Neuronal stem cell (in vitro differentiated cells): Measurements from ENCODE around the gene TFAP2C.

ENCODE experiments used
- DNase-seq: peaks from one replicate; pipeline ENCODE4 v3.0.0-alpha.2; 2013; ENCODE audit warnings: low spot score
- H2AFZ ChIP-seq: one replicate; pipeline ENCODE4 v1.6.1; 2013; ENCODE audit warnings: mild to moderate bottlenecking, low read length, inconsistent platforms
- H2AK5ac ChIP-seq: 2 replicates; pipeline ENCODE4 v1.6.1; 2013; ENCODE audit warnings: low read depth, mild to moderate bottlenecking, inconsistent platforms, low read length, moderate library complexity, mixed read lengths
- H2BK120ac ChIP-seq: 2 replicates; pipeline ENCODE4 v1.6.1; 2013; ENCODE audit warnings: low read depth, mild to moderate bottlenecking, inconsistent platforms, low read length, moderate library complexity, mixed read lengths
- H2BK12ac ChIP-seq: one replicate; pipeline ENCODE4 v1.6.1; 2013; ENCODE audit warnings: low read length, inconsistent platforms
- H2BK15ac ChIP-seq: 2 replicates; pipeline ENCODE4 v1.6.1; 2013; ENCODE audit warnings: mild to moderate bottlenecking, low read length, inconsistent platforms, mixed read lengths
- H2BK5ac ChIP-seq: one replicate; pipeline ENCODE4 v1.6.1; 2013; ENCODE audit warnings: inconsistent platforms, mild to moderate bottlenecking, low read length, moderate library complexity
- H3K14ac ChIP-seq: one replicate; pipeline ENCODE4 v1.6.1; 2013; ENCODE audit warnings: low read length, inconsistent platforms
- H3K18ac ChIP-seq: 2 replicates; pipeline ENCODE4 v1.6.1; 2013; ENCODE audit warnings: low read length, inconsistent platforms
- H3K23ac ChIP-seq: 2 replicates; pipeline ENCODE4 v1.6.1; 2013; ENCODE audit warnings: low read depth, mild to moderate bottlenecking, mixed read lengths, low read length, inconsistent platforms; ENCODE audit not compliant: poor library complexity
- H3K27ac ChIP-seq: replicated peaks from 3 replicates; pipeline ENCODE4 v1.5.1; 2013; ENCODE audit warnings: low read length, inconsistent platforms
- H3K27me3 ChIP-seq, 3 experiments: 2 replicates each; pipeline ENCODE4 v1.6.1; 2013; ENCODE audit warnings: low read length in 3 of 3, mild to moderate bottlenecking in 2 of 3, inconsistent platforms in 1 of 3, low read depth in 1 of 3, mixed read lengths in 1 of 3, moderate library complexity in 1 of 3; ENCODE audit not compliant: control insufficient read depth in 3 of 3, insufficient read depth in 3 of 3
- H3K36me3 ChIP-seq, 2 donors: replicated peaks in 1 of 2; 2 replicates each; pipeline ENCODE4 v1.6.1; 2013; ENCODE audit warnings: low read length in 2 of 2; ENCODE audit not compliant: control insufficient read depth in 2 of 2, insufficient read depth in 2 of 2
- H3K4ac ChIP-seq: 2 replicates; pipeline ENCODE4 v1.6.1; 2013; ENCODE audit warnings: inconsistent platforms, mild to moderate bottlenecking, low read length, moderate library complexity
- H3K4me1 ChIP-seq, 2 donors: 1 replicate in 1 of 2; 2 replicates in 1 of 2; pipeline ENCODE4 v1.6.1; 2013; ENCODE audit warnings: low read length in 2 of 2, low read depth in 1 of 2; ENCODE audit not compliant: control insufficient read depth in 2 of 2, insufficient read depth in 1 of 2
- H3K4me2 ChIP-seq: one replicate; pipeline ENCODE4 v1.6.1; 2013; ENCODE audit warnings: mild to moderate bottlenecking, low read length, inconsistent platforms; ENCODE audit not compliant: insufficient read depth, poor library complexity, severe bottlenecking
- H3K4me3 ChIP-seq, 2 donors: 2 replicates each; pipeline ENCODE4 v1.5.1; 2013; ENCODE audit warnings: low read length in 2 of 2, mild to moderate bottlenecking in 2 of 2, inconsistent platforms in 1 of 2, moderate library complexity in 1 of 2
- H3K79me1 ChIP-seq: one replicate; pipeline ENCODE4 v1.6.1; 2013; ENCODE audit warnings: low read depth, mild to moderate bottlenecking, inconsistent platforms, low read length, moderate library complexity
- H3K9ac ChIP-seq: one replicate; pipeline ENCODE4 v1.6.1; 2013; ENCODE audit warnings: mild to moderate bottlenecking, low read depth, low read length, inconsistent platforms; ENCODE audit not compliant: poor library complexity
- H3K9me3 ChIP-seq, 2 donors: replicated peaks in 1 of 2; 2 replicates each; pipeline versions ENCODE3 to v1.6.1; 2013; ENCODE audit warnings: low read length in 2 of 2, mild to moderate bottlenecking in 2 of 2, inconsistent platforms in 1 of 2, low read depth in 1 of 2, mixed read lengths in 1 of 2, moderate library complexity in 1 of 2; ENCODE audit not compliant: control insufficient read depth in 2 of 2, insufficient read depth in 1 of 2
- H4K8ac ChIP-seq: one replicate; pipeline ENCODE4 v1.6.1; 2013; ENCODE audit warnings: low read depth, mild to moderate bottlenecking, inconsistent platforms, low read length, moderate library complexity
- H4K91ac ChIP-seq: one replicate; pipeline ENCODE4 v1.6.1; 2013; ENCODE audit warnings: low read length, low read depth, mild to moderate bottlenecking, inconsistent platforms; ENCODE audit not compliant: poor library complexity
- WGBS, 2 donors: extraction: QIAGEN DNeasy Blood & Tissue Kit; methylation state at CpG; one replicate each; pipeline ENCODE4 v1.1.7; 2013; ENCODE audit warnings: missing lambda C conversion rate in 2 of 2, mixed read lengths in 1 of 2; ENCODE audit not compliant: insufficient read length in 2 of 2, insufficient replicate concordance in 1 of 2; ENCODE audit errors: extremely low coverage in 2 of 2; 5-methylcytosine and 5-hydroxymethylcytosine counted together

TFAP2C gene

DNA sequence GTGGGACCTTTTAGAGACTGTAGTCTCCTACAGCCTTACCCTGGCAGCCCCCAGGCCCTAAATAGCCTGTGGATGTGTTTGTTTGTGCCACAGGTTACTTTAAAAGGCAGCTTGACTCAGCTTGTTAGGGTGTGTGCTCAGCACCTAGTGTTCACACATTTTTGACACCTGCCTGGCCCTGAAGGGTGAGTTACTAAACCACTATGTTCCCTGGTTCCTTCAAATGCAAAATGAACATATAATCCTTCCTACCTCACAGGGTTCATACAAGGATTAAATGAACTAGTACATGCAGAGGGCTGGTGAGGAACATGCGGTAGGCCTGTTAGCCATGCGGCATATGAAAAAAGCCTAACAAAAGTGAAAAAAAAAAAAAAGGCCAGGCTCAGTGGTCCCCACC is 14.9 kb upstream of the TFAP2C start:
- Histone ChIP-seq H3K27me3 (no peaks in the 10 kb centered on the region), H2AK5ac (no peak overlapping the region), H3K9me3 (no peaks in the 10 kb centered on the region), H2BK12ac (no peak overlapping the region), H2BK120ac (no peak overlapping the region), H2AFZ (no peak overlapping the region), H3K36me3 (no peaks in the 10 kb centered on the region), H3K14ac (no peak overlapping the region), H3K4me3 (no peak overlapping the region), H2BK15ac (no peak overlapping the region), H3K4ac (no peak overlapping the region), H3K9ac (no peak overlapping the region), H3K79me1 (no peaks in the 10 kb centered on the region), H2BK5ac (no peak overlapping the region), H4K8ac (no peak overlapping the region), H3K18ac (no peak overlapping the region), H4K91ac (no peak overlapping the region), H3K4me2 (no peak overlapping the region), H3K27ac (no peak overlapping the region), H3K4me1 (peaks cover 0 to 2% of the 10 kb centered on the region in 2 donors), H3K23ac (no peak overlapping the region)
- DNase-seq = no peak
- no CpG with 5 or more reads among the region's 2 CpGs for WGBS, 2 donors

DNA sequence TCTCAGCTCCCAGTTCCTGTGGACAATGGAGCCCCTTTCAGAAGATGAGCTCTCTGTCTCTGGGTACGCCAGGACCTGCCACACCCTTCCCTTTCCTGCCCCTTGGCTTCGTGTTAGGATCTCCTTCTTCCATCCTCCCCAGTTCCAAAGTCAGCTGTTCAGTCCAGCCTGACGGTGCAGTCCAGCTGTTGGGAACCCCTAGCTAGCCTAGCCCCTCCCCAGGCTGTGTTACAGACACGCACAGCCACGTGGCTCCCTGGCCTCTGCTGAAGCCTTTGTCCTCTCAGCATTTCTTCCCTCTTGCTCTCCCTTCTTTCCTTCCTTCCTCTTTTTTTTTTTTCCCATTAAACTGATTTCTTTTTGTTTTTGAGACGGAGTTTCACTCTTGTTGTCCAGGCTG is 12.4 kb upstream of the TFAP2C start:
- H3K4ac ChIP-seq = no peak overlapping the region
- no peak overlapping the region for H3K27ac ChIP-seq
- H3K27me3 ChIP-seq = peaks cover 0 to under 1% (median 0%) of the 10 kb centered on the region in 3 experiments
- no CpG with 5 or more reads among the region's 6 CpGs for WGBS, 2 donors
- no peak overlapping the region for H3K14ac ChIP-seq
- H2AFZ ChIP-seq = no peak overlapping the region
- no peaks in the 10 kb centered on the region for H3K4me1 ChIP-seq
- no peak overlapping the region for H3K4me3 ChIP-seq
- H4K91ac ChIP-seq = no peak overlapping the region
- no peak overlapping the region for H2AK5ac ChIP-seq
- H3K4me2 ChIP-seq = no peak overlapping the region
- no peak overlapping the region for H4K8ac ChIP-seq
- peak overlapping the region; percentile 8 for H3K18ac ChIP-seq
- H3K9ac ChIP-seq = no peak overlapping the region
- no peak overlapping the region for H2BK12ac ChIP-seq
- no peak overlapping the region for H2BK120ac ChIP-seq
- no peak overlapping the region for H2BK5ac ChIP-seq
- no peaks in the 10 kb centered on the region for H3K9me3 ChIP-seq
- no peak overlapping the region for H2BK15ac ChIP-seq
- no peak overlapping the region for H3K23ac ChIP-seq
- H3K79me1 ChIP-seq = no peaks in the 10 kb centered on the region
- H3K36me3 ChIP-seq = no peaks in the 10 kb centered on the region
- no peak for DNase-seq

DNA sequence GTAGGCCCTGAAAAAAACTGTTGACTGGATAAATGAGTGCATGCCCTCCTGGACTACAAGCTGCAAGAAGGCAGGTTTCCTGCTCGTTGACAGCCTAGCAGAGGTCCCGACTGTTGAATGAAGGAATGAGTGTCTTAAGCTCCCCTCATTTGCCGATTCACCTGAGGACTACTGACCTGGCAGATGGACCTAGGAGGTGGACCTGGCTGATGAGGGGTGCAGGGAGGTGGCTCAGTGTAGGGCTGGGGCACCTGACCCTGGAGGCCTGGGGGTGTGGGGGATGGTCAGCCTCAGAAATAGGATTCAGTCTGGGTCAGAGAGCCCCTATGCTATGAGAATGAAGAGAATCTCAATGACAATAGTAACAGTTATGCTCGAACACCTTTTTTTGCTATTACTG is 11.6 kb upstream of the TFAP2C start:
- Histone ChIP-seq H3K23ac (no peak overlapping the region), H3K79me1 (no peaks in the 10 kb centered on the region), H3K9me3 (no peaks in the 10 kb centered on the region), H3K4ac (no peak overlapping the region), H2BK15ac (no peak overlapping the region), H2AFZ (no peak overlapping the region), H3K9ac (no peak overlapping the region), H2BK120ac (no peak overlapping the region), H4K8ac (no peak overlapping the region), H4K91ac (no peak overlapping the region), H3K36me3 (no peaks in the 10 kb centered on the region), H3K4me1 (no peaks in the 10 kb centered on the region), H2BK5ac (no peak overlapping the region), H3K4me2 (no peak overlapping the region), H3K14ac (no peak overlapping the region), H3K27me3 (peaks cover 0 to 5% (median 0%) of the 10 kb centered on the region in 3 experiments), H2BK12ac (no peak overlapping the region), H3K27ac (no peak overlapping the region), H3K18ac (no peak overlapping the region), H2AK5ac (no peak overlapping the region), H3K4me3 (no peak overlapping the region)
- DNase-seq = no peak
- no CpG with 5 or more reads among the region's 4 CpGs for WGBS, 2 donors

DNA sequence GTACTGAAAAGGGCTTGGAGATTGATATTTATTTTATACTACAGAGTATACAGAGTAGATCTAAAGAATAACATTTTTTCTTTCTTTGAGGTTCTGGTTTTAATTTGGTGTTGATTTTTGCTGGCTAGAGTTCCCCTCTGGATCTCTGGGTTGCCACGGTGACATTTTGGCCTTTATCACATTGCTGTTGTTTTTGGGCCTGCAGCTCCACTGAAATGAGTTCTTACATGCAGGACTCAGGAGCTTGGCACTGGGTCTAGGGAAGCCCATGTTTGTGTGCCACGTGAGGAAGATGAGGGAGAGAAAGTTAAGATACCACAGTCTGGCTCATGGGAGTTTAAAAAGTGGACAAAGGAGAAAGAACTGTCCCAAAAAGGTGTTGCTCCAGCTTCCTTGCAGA is 7.4 kb upstream of the TFAP2C start:
- Histone ChIP-seq H3K27ac (no peak overlapping the region), H3K79me1 (no peaks in the 10 kb centered on the region)

More for the DNA sequence above, 7.4 kb upstream of the TFAP2C start:
- Histone ChIP-seq H3K14ac (no peak overlapping the region), H3K4me1 (peaks cover 0 to 5% of the 10 kb centered on the region in 2 donors), H2BK120ac (no peak overlapping the region), H3K9ac (no peak overlapping the region), H3K9me3 (no peaks in the 10 kb centered on the region), H2BK15ac (no peak overlapping the region), H2AFZ (no peak overlapping the region), H3K36me3 (no peaks in the 10 kb centered on the region), H3K18ac (no peak overlapping the region), H4K91ac (no peak overlapping the region), H3K4ac (no peak overlapping the region), H3K27me3 (peaks cover 17 to 39% (median 27%) of the 10 kb centered on the region in 3 experiments), H3K4me3 (no peak overlapping the region), H2AK5ac (no peak overlapping the region), H4K8ac (no peak overlapping the region), H3K4me2 (no peak overlapping the region), H3K23ac (no peak overlapping the region), H2BK5ac (no peak overlapping the region), H2BK12ac (no peak overlapping the region)
- no peak for DNase-seq
- no CpG with 5 or more reads among the region's 2 CpGs for WGBS, 2 donors
